Jurkat, Clone E6-1 (cell line): Measurements from ENCODE around the gene SDHA.
"Not testable (repeated sequence)": the region's sequence is repeated elsewhere in the genome, so short reads cannot be mapped to it uniquely, and the experiment has no call there.

Experiments used
- DNase-seq: peaks from one replicate; pipeline ENCODE4 v3.0.0-alpha.2; 2011; ENCODE audit warnings: low read depth, low spot score
- H3K4me3 ChIP-seq: 2 replicates; pipeline ENCODE4 v1.5.1; 2011; ENCODE audit warnings: mild to moderate bottlenecking, low read length, control low read depth, moderate library complexity

Gene SDHA

GRCh38 chr5:195401-196160, 22.5 kb upstream of the SDHA start:
- no peak for DNase-seq
- no peak overlapping the region for H3K4me3 ChIP-seq

GRCh38 chr5:196350-196749, 21.8 kb upstream of the SDHA start:
- no peak overlapping the region for H3K4me3 ChIP-seq
- DNase-seq, result no peak

- H3K4me3 ChIP-seq, DNase-seq: not testable (repeated sequence)
Measured at GRCh38 chr5:197031-197430, 21.1 kb upstream of the SDHA start.

- no peak overlapping the region for H3K4me3 ChIP-seq
- no peak for DNase-seq
Measured at GRCh38 chr5:197892-198489, 20.1 kb upstream of the SDHA start.

- no peak overlapping the region for H3K4me3 ChIP-seq
- DNase-seq, result no peak
Measured at GRCh38 chr5:198516-199196, 19.5 kb upstream of the SDHA start.

GRCh38 chr5:199197-199949, 18.7 kb upstream of the SDHA start:
- no peak for DNase-seq
- H3K4me3 ChIP-seq, result no peak overlapping the region

- no peak overlapping the region for H3K4me3 ChIP-seq
- no peak for DNase-seq
Measured at GRCh38 chr5:199950-200645, 18.0 kb upstream of the SDHA start.

- H3K4me3 ChIP-seq, result no peak overlapping the region
- no peak for DNase-seq
Measured at GRCh38 chr5:200985-201384, 17.1 kb upstream of the SDHA start.

- no peak for DNase-seq
- H3K4me3 ChIP-seq, result no peak overlapping the region
Measured at GRCh38 chr5:201672-202071, 16.4 kb upstream of the SDHA start.

GRCh38 chr5:203246-203930, 14.7 kb upstream of the SDHA start:
- H3K4me3 ChIP-seq, result no peak overlapping the region
- DNase-seq, result no peak

GRCh38 chr5:204001-204400, 14.1 kb upstream of the SDHA start:
- H3K4me3 ChIP-seq, result no peak overlapping the region
- DNase-seq, result no peak

- DNase-seq, result no peak
- no peak overlapping the region for H3K4me3 ChIP-seq
Measured at GRCh38 chr5:204462-204861, 13.7 kb upstream of the SDHA start.

GRCh38 chr5:204966-205670, 13.0 kb upstream of the SDHA start:
- DNase-seq, result no peak

GRCh38 chr5:206406-206805, 11.7 kb upstream of the SDHA start:
- DNase-seq, result no peak

More at GRCh38 chr5:204966-205670, 13.0 kb upstream of the SDHA start:
- H3K4me3 ChIP-seq, result no peak overlapping the region

GRCh38 chr5:206927-207536, 11.1 kb upstream of the SDHA start:
- DNase-seq, result no peak
- H3K4me3 ChIP-seq, result no peak overlapping the region

More at GRCh38 chr5:206406-206805, 11.7 kb upstream of the SDHA start:
- H3K4me3 ChIP-seq, result no peak overlapping the region

GRCh38 chr5:207599-207998, 10.5 kb upstream of the SDHA start:
- H3K4me3 ChIP-seq, result no peak overlapping the region
- no peak for DNase-seq

GRCh38 chr5:208449-209114, 9.5 kb upstream of the SDHA start:
- no peak for DNase-seq
- H3K4me3 ChIP-seq, result no peak overlapping the region
